Esophagus muscularis mucosa (tissue), 4 donors: ENCODE measurements around the gene LAMTOR2. TPM values are rescaled to one million over a fixed set of nuclear protein-coding genes. Genes with fewer than 3 reads are reported as not detected.

Experiments
- DNase-seq: peaks from one replicate; pipeline ENCODE4 v3.0.0-alpha.2; 2017; ENCODE audit errors: extremely low spot score
- H3K27ac ChIP-seq, 4 donors: fragments of 200-600 bp; sonication (generic); replicated peaks in 1 of 4; 1 replicate in 3 of 4; 2 replicates in 1 of 4; pipeline ENCODE4 v1.5.1; 2016 to 2019; ENCODE audit warnings: mild to moderate bottlenecking in 1 of 4
- H3K27me3 ChIP-seq, 4 donors: fragments of 200-600 bp; sonication (generic); one replicate each; pipeline versions ENCODE4 v1.5.1 to v1.6.0; 2016 to 2019
- H3K36me3 ChIP-seq, 4 donors: fragments of 200-600 bp; sonication (generic); one replicate each; pipeline ENCODE4 v1.5.1; 2016 to 2019
- H3K4me1 ChIP-seq, 4 donors: fragments of 200-600 bp; sonication (generic); one replicate each; pipeline ENCODE4 v1.5.1; 2016 to 2019
- H3K4me3 ChIP-seq, 4 donors: fragments of 200-600 bp; sonication (generic); 1 replicate in 2 of 4; 2 replicates in 2 of 4; pipeline ENCODE4 v1.5.1; 2016 to 2019; ENCODE audit warnings: mild to moderate bottlenecking in 4 of 4, moderate library complexity in 1 of 4
- H3K9me3 ChIP-seq, 4 donors: fragments of 200-600 bp; sonication (generic); 1 replicate in 3 of 4; 2 replicates in 1 of 4; pipeline ENCODE4 v1.5.1; 2016 to 2019
- EP300 ChIP-seq: sonication (generic); formaldehyde crosslinking; IDR thresholded peaks from one replicate; pipeline ENCODE4 v1.6.1; 2017; ENCODE audit warnings: antibody characterized with exemption
- POLR2A ChIP-seq: fragments of 450-650 bp; IDR thresholded peaks from one replicate; pipeline ENCODE4 v1.6.1; 2017; ENCODE audit warnings: antibody characterized with exemption, moderate library complexity, mild to moderate bottlenecking, low read depth
- POLR2AphosphoS5 ChIP-seq, 2 donors: sonication (generic); formaldehyde crosslinking; IDR thresholded peaks; one replicate each; pipeline ENCODE4 v1.6.1; 2017; ENCODE audit warnings: antibody characterized with exemption in 2 of 2
- WGBS: methylation state at CpG from one replicate; pipeline ENCODE4 v1.1.5; 2018; 5-methylcytosine and 5-hydroxymethylcytosine counted together
- intact Hi-C: fragments of 100-400 bp; cut with DNase I; formaldehyde crosslinking; loops from one replicate; pipeline ENCODE4 v1.15.1; 2023
- total RNA-seq, 4 donors: library from RNA; depleted of rRNA; stranded (reverse); fragments of >200 nt; gene quantifications; one replicate each; pipeline versions ENCODE4 v1.1.0 to v1.2.1, GENCODE V29; 2016
- TF ChIP-seq, protein P1 (sequence below), 3 experiments: fragments of 200-600 bp in 2 of 3; fragments of 450-650 bp in 1 of 3; sonication (generic) in 2 of 3; IDR thresholded peaks; one replicate each; pipeline ENCODE4 v1.5.1; 2017 to 2019; ENCODE audit warnings: antibody characterized with exemption in 3 of 3, mild to moderate bottlenecking in 2 of 3, moderate library complexity in 1 of 3

The LAMTOR2 gene
- total RNA-seq, 4 donors from 2014 or later, result 59.3 to 106 (median 75.5) TPM

DNA sequence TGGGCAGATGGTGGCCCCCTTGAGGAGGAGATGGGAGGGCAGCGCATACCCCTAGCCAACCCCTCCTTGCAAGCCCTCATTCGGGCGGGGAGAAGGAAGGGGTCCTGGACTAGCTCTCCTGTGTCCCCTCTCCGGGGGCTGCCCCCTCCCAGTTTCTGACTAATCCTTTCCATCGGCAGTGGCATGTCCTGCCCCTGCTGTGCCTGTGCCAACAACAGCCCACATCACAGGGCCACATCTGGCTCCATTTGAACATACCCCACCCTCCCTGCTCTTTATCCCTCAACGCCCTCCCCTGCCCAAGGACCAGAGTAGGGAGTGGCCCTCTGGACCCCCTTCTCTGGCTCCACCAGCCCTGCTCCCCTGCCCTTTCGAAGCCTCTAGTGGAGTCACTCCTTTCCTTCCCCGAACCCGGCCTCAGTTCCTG, 49.0 kb downstream of the LAMTOR2 start:
- TF ChIP-seq POLR2AphosphoS5 (IDR thresholded peaks at IDR 0.05) (peak; percentile 49 to 59), POLR2A (no peak)
- Histone ChIP-seq H3K36me3 (no peaks in the 10 kb centered on the region), H3K27me3 (no peaks in the 10 kb centered on the region), H3K27ac (peak overlapping the region; percentile 89 to 92 (median 91)), H3K4me3 (peak overlapping the region; percentile 9 to 53 (median 28)), H3K4me1 (peaks cover 73 to 84% (median 81%) of the 10 kb centered on the region in 4 donors), H3K9me3 (no peaks in the 10 kb centered on the region)
- no peak for DNase-seq
- 21% methylated on average over 6 of the region's 9 CpGs for WGBS
- intact Hi-C loops, result no loop called here

DNA sequence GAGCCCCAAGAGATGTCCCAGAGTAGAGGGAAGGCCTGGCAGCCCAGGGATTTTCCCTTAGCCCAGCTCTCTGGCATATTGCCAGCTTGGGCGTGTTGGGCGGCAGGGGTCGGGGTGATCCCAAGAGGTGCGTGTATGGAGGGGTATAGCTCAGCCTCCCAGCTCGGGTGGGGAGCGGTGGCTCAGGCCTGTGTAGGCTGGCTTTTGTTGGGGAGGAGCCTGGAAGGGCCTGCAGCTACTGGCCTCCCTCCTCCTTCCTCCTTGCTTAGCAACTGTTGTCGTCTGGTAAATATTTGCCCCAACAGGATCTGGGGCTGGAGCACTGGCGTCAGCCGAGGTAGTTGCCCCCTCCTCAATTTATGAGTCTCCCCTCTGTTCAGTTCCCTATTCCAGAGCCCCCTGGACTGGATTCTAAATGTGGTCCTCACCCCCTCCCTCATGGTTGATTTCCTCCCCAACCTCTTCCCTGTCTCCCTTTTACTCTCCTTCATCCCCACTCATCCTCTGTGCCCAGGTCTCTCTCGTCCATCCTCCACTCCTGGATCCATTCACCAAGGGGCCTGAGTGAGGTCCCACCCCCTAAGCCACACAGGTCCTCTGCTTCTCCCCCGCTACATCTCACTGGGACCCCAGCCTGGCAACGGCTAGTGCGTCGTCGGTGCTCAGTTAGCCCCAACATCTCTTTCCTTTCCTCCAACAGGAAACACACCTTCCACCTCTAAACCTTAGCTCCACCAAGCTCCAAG, 49.7 kb downstream of the LAMTOR2 start:
- no peaks in the 10 kb centered on the region for H3K9me3 ChIP-seq
- TF ChIP-seq POLR2A (no peak), EP300 (no peak), POLR2AphosphoS5 (IDR thresholded peaks at IDR 0.05) (peak; percentile 45 to 76)
- TF ChIP-seq, protein P1, sequence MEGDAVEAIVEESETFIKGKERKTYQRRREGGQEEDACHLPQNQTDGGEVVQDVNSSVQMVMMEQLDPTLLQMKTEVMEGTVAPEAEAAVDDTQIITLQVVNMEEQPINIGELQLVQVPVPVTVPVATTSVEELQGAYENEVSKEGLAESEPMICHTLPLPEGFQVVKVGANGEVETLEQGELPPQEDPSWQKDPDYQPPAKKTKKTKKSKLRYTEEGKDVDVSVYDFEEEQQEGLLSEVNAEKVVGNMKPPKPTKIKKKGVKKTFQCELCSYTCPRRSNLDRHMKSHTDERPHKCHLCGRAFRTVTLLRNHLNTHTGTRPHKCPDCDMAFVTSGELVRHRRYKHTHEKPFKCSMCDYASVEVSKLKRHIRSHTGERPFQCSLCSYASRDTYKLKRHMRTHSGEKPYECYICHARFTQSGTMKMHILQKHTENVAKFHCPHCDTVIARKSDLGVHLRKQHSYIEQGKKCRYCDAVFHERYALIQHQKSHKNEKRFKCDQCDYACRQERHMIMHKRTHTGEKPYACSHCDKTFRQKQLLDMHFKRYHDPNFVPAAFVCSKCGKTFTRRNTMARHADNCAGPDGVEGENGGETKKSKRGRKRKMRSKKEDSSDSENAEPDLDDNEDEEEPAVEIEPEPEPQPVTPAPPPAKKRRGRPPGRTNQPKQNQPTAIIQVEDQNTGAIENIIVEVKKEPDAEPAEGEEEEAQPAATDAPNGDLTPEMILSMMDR (IDR thresholded peaks at IDR 0.05), result no peak
- H3K27me3 ChIP-seq, result no peaks in the 10 kb centered on the region
- intact Hi-C loops, result no loop called here
- H3K4me3 ChIP-seq, result peak overlapping the region; percentile 9 to 53 (median 28)
- WGBS, result 39% methylated on average over 9 of the region's 15 CpGs
- DNase-seq, result no peak
- H3K4me1 ChIP-seq, result peaks cover 76 to 89% (median 86%) of the 10 kb centered on the region in 4 donors
- H3K27ac ChIP-seq, result peak overlapping the region; percentile 89 to 92 (median 91)
- H3K36me3 ChIP-seq, result no peaks in the 10 kb centered on the region

DNA sequence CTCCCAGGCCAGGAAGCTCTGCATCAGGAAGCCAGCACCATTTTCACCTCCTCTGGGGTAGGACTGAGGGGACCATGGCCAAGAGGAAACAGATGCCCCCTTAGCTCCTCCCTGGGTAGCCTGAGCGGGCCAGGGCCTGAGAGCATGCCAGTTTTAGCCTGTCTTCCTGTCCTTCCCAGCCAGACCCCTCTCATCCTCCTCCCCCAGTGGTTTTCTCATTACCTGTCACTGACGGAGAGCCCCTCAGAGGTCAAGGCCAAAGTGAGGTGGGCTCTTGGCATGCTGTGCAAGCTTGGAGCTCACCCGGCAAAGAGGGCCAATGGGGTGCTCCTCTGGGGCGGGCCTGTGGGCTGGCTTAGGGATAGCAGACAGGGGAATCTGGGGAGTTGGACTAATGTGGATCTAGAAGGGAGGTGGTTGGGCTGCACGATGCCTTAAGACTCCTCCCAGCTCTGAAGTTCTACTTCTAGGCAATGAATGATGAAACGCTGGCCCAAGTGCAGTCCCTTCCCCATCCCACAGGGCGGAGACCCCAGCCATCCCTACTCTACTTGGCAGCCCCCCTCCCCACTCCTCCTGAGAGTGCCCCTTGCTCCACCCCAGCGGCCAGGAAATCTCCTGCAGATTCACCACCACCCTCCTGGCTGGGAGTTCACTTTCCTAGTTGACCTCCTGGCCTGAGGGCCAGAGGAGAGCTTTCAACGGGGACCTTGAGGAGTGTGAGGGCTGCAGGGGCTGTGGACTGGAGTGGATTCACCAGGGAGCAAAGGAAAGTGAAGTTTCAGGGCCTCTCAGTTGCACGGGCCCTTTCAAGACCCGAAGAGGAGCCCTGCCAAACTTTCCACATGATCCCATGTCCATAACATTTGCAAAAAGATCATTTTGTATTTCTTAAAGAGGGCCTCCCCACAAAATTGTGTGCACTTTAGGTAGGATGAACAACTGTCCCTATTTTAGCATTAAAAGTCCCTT, 50.6 kb downstream of the LAMTOR2 start:
- WGBS, result 31% methylated on average over 7 of the region's 11 CpGs
- Histone ChIP-seq H3K27ac (peak overlapping the region; percentile 89 to 92 (median 91)), H3K4me3 (peak overlapping the region; percentile 46 to 53 (median 49)), H3K27me3 (no peaks in the 10 kb centered on the region), H3K9me3 (no peaks in the 10 kb centered on the region), H3K4me1 (peaks cover 77 to 89% (median 86%) of the 10 kb centered on the region in 4 donors), H3K36me3 (no peaks in the 10 kb centered on the region)
- TF ChIP-seq EP300, result no peak
- peak in 1 of 2 donors; percentile 30 for TF ChIP-seq POLR2AphosphoS5 (IDR thresholded peaks at IDR 0.05)
- TF ChIP-seq, protein P1 (IDR thresholded peaks at IDR 0.05), result no peak
- no peak for TF ChIP-seq POLR2A
- intact Hi-C loops, result no loop called here
- DNase-seq, result no peak

DNA sequence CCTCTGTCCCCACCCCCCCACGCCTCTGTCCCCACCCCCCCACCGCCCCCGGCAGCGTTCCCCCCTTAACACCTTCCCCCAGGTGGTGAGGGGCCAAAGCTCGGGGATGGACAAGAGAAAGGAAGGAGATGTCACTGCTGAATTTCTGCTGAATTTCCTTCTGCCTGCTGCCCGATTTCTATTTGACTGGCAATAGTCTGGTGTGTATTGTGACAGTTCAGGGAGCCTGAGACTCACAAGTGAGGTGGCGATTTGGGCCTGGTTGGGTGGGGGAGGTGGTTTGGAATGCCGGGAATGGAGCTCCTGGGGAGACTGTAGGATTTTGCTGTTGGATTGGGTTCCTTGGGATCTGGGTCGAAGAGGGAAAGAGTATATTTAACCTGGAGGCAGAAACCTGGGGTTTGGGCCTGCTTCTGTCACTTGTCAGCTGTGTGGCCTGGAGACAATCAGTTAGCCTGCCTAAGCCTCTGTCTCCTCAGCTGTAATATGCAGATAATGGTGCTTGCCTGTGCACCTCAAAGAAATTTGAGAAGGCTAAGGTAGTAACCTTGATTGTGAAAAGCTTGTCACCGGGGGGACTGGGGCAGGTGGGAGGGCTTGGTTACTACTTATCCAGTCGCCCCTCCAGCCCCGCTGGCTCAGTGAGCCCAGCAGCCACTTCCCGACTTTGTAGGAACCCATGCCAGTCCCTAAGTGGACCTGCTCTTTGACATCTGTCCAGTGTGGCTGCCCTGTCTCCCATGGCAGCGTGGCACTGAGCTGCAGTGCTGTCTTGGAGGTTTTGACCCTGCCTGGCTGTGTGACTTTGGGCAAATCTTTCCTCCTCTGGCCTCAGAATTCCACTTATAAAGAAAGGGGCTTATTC, 52.3 kb downstream of the LAMTOR2 start:
- intact Hi-C loops, result no loop called here
- WGBS, result 43% methylated on average over 10 of the region's 14 CpGs
- Histone ChIP-seq H3K4me1 (peaks cover 60 to 82% (median 78%) of the 10 kb centered on the region in 4 donors), H3K27ac (peak overlapping the region; percentile 89 to 92 (median 91)), H3K4me3 (peak overlapping the region; percentile 46 to 53 (median 49)), H3K9me3 (no peaks in the 10 kb centered on the region), H3K27me3 (no peaks in the 10 kb centered on the region), H3K36me3 (no peaks in the 10 kb centered on the region)
- DNase-seq, result no peak
- no peak for TF ChIP-seq POLR2A

DNA sequence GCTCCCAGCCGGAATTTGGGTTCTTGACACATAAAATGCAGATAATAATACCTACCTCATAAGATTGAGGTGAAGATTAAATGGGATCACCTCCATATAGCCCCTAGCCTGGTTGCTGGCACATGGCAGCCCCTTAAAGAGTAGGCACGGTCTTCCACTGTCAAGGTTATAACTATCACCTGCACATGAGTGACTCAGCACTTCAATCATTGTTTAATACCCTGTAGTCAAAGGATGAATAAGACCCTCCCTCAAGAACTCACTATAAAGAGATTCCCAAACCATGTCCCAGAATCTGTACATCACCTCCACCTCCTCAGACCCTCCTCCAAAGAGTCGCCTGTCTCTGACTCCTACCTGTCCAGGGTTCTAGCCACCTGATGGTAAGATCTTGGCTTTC, 53.5 kb downstream of the LAMTOR2 start:
- intact Hi-C loops, result no loop called here
- WGBS, result 82% methylated on average over 3 of the region's 3 CpGs
- Histone ChIP-seq H3K4me1 (peaks cover 49 to 81% (median 78%) of the 10 kb centered on the region in 4 donors), H3K27ac (peak overlapping the region; percentile 89 to 92 (median 91)), H3K4me3 (no peak overlapping the region), H3K36me3 (no peaks in the 10 kb centered on the region), H3K27me3 (no peaks in the 10 kb centered on the region), H3K9me3 (no peaks in the 10 kb centered on the region)
- TF ChIP-seq POLR2AphosphoS5 (IDR thresholded peaks at IDR 0.05) (no peak), POLR2A (no peak), EP300 (no peak)
- TF ChIP-seq, protein P1 (IDR thresholded peaks at IDR 0.05), result no peak
- DNase-seq, result no peak
